ENCODE results near the gene SLC25A29.
A peak's percentile ranks its signal among the peaks of the same experiment; 100 is the strongest.
"Not testable (repeated sequence)": the region's sequence is repeated elsewhere in the genome, so short reads cannot be mapped to it uniquely, and the experiment has no call there.

Gene SLC25A29

DNA sequence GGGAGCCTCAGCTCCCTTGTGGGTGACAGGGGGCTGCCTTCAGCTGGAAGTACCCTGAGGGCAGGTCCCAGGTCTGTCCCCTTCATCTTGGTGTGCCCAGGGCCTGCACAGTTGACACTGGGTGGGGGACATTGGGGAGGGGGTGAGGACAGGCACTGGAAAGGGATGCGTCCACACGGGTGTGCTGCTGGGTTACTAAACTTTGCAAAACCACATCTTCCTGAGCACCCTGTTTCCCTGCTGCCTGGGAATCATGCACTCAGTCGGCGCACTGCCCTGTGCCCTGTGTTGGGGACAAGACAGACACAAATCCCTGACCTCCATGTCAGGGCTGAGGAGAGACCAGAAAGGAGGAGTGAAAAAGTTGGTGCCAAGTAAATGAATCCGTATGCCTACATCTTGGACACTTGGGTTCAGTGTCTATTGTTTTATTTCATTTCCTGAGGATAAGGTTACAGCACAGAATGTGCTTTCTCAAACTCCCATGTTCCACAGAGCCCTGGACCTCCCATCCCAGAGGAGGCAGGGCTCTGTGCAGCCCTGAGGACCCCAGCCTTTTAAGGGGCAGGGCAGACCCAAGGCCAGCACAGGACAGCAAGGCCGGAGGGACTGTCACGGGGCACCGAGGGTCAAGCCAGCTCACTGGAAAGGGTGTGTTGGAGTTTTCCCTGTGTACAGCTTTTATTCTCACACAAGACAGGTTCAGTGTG lies 2.9 kb upstream of the SLC25A29 start:
- DNase-seq (ENCODE audit: low read depth) = no peak
- TF ChIP-seq, protein P1, sequence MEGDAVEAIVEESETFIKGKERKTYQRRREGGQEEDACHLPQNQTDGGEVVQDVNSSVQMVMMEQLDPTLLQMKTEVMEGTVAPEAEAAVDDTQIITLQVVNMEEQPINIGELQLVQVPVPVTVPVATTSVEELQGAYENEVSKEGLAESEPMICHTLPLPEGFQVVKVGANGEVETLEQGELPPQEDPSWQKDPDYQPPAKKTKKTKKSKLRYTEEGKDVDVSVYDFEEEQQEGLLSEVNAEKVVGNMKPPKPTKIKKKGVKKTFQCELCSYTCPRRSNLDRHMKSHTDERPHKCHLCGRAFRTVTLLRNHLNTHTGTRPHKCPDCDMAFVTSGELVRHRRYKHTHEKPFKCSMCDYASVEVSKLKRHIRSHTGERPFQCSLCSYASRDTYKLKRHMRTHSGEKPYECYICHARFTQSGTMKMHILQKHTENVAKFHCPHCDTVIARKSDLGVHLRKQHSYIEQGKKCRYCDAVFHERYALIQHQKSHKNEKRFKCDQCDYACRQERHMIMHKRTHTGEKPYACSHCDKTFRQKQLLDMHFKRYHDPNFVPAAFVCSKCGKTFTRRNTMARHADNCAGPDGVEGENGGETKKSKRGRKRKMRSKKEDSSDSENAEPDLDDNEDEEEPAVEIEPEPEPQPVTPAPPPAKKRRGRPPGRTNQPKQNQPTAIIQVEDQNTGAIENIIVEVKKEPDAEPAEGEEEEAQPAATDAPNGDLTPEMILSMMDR (conservative IDR thresholded peaks at IDR 0.05; ENCODE audit: low read depth, low read length) = no peak
- H3K4me3 ChIP-seq (ENCODE audit: low read length) = no peak overlapping the region

DNA sequence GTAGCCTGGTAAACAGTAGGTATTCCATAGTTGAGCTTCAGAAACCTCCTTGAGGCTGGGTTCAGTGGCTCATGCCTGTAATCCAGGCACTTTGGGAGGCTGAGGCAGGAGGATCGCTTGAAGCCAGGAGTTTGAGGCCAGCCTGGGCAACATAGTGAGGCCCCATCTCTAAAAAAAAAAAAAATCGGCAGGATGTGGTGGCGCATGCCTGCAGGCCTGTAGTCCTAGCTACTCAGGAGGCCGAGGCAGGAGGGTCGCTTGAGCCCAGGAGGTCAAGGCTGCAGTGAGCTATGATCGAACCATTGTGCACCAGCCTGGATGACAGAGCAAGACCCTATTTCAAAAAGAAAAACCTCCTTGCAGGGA lies 2.2 kb upstream of the SLC25A29 start:
- DNase-seq (ENCODE audit: low read depth); H3K4me3 ChIP-seq (ENCODE audit: low read length): not testable (repeated sequence)

DNA sequence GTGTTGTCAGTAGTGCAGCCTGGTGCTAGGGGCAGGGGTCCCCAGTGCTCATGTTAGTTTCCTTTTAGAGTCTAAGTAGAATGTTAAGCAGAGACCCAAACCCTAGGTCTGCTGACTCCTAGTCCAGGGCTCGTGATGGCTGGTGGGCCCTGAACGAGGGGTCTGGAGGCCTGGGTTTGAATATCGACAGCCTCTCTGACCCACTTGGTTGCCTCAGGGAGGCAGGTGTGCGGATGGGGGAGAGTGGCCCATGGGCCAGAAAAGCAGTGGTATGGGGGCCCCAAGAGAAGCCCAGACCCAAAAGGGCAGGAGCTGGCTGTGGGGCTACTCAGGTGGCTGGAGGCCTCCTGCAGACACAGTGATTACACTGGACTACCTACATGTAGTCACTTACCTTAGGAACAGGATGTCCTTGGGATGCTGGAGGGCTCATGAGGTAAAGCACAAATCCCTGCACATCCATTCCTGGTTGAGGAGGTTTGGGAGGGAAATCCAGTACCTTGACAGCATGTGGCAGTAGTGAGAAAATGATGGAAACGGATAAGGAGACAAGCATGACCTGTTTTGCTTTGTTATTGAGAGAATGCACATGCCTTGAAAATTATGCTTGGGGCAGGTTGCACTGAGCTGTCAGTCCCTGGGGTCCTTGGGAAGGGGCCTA lies 1.7 kb upstream of the SLC25A29 start:
- TF ChIP-seq, protein P1 (conservative IDR thresholded peaks at IDR 0.05; ENCODE audit: low read depth, low read length) = no peak
- H3K4me3 ChIP-seq (ENCODE audit: low read length) = peak overlapping the region; percentile 73

GRCh38 chr14:100306998-100307765 lies 938 bp upstream of the SLC25A29 start:
- peak overlapping the region; percentile 73 for H3K4me3 ChIP-seq (ENCODE audit: low read length)
- DNase-seq (ENCODE audit: low read depth) = no peak
- TF ChIP-seq, protein P1 (conservative IDR thresholded peaks at IDR 0.05; ENCODE audit: low read depth, low read length) = no peak

More for the DNA sequence above, 1.7 kb upstream of the SLC25A29 start:
- no peak for DNase-seq (ENCODE audit: low read depth)

DNA sequence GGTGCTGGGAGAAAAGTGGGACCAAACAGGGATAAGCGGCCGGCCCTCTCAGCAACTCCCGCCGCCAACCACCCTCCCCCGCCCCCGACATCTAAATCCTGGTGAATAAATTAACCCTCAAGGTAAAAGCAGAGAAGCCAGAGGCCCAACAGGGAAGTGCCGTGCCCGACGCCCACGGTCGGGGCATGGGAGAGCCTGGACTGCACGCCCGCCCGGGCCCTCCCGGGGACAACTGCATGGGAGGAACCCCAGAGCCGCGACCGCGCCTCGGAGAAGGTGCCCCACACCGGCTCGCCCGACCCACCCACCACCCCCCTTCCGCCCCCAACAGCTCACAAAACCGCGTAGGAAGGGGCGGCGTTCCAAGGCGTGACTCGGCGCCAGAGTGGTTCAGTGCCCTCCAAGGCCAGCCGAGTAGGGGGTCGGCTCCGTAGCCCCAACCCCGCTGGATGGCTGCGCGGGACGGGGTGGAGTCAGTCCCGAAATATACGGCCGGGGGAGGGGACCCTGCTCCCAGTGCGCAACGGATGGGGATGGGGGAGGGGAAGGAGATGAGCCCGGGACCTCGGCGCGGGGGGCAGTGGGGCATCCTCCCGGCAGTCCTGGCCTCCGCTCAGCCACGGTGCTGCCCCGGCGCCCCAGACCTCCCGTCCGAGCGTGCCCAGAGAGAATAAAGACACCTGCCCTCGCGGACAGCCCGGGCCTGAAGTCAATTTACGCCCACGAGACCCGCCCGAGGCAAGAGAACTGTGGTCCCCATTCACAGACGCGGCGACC lies 732 bp downstream of the SLC25A29 start:
- peak overlapping the region; percentile 71 for H3K4me3 ChIP-seq (ENCODE audit: low read length)
- no peak for DNase-seq (ENCODE audit: low read depth)

GRCh38 chr14:100304825-100305323 lies 1.4 kb downstream of the SLC25A29 start:
- TF ChIP-seq, protein P1 (conservative IDR thresholded peaks at IDR 0.05; ENCODE audit: low read depth, low read length) = no peak
- DNase-seq (ENCODE audit: low read depth) = peak; percentile 43
- peak overlapping the region; percentile 71 for H3K4me3 ChIP-seq (ENCODE audit: low read length)

More for the DNA sequence above, 732 bp downstream of the SLC25A29 start:
- TF ChIP-seq, protein P1 (conservative IDR thresholded peaks at IDR 0.05; ENCODE audit: low read depth, low read length) = no peak

DNA sequence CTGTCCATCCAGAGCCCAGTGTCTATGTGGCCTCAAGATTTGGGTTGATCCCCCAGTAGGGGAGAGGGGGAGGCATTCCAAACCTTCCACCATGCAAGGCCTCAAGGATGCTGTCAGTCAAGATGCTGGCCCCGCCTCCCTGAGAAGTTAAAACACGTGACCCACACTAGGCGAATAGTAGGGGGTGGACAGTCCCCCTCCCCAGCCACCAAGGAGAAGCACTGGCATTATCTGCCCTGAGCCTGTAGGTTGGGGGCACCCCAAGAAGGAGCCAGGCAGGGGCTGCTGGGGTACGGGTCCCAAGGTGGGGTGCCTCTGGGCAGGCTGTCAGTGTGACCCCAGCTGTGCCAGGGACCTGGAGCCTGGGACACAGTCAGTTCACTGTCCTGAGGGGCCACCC lies 2.3 kb downstream of the SLC25A29 start:
- DNase-seq (ENCODE audit: low read depth) = no peak
- TF ChIP-seq, protein P1 (conservative IDR thresholded peaks at IDR 0.05; ENCODE audit: low read depth, low read length) = no peak
- no peak overlapping the region for H3K4me3 ChIP-seq (ENCODE audit: low read length)
